Chondrocyte (in vitro differentiated cells): ENCODE results near the gene MCC. TPM values are rescaled to one million over a fixed set of nuclear protein-coding genes. Genes with fewer than 3 reads are reported as not detected.

Source experiments
- DNase-seq: peaks from one replicate; pipeline ENCODE4 v3.0.0; 2021; ENCODE audit warnings: mixed read lengths, low spot score
- H3K27ac Mint-ChIP-seq: one replicate; pipeline ENCODE4 v1.8.0; 2021; ENCODE audit warnings: mild to moderate bottlenecking, moderate library complexity, mixed read lengths; ENCODE audit not compliant: unreplicated experiment
- H3K27me3 Mint-ChIP-seq: 2 replicates; pipeline ENCODE4 v1.8.0; 2021; ENCODE audit warnings: low read depth, mixed read lengths
- H3K36me3 Mint-ChIP-seq: 2 replicates; pipeline ENCODE4 v1.8.0; 2021; ENCODE audit warnings: low read depth, mixed read lengths
- H3K4me1 Mint-ChIP-seq: 2 replicates; pipeline ENCODE4 v1.8.0; 2021; ENCODE audit warnings: low read depth, mild to moderate bottlenecking, mixed read lengths
- H3K4me3 Mint-ChIP-seq: one replicate; pipeline ENCODE4 v1.8.0; 2021; ENCODE audit warnings: mild to moderate bottlenecking, moderate library complexity, mixed read lengths; ENCODE audit not compliant: unreplicated experiment
- H3K9me3 Mint-ChIP-seq: 2 replicates; pipeline ENCODE4 v1.8.0; 2021; ENCODE audit warnings: low read depth, mixed read lengths
- CTCF ChIP-seq: fragments of 200-600 bp; sonication (generic); IDR thresholded peaks from 2 replicates; pipeline ENCODE4 v1.5.0; 2021; ENCODE audit warnings: antibody characterized with exemption, mild to moderate bottlenecking, moderate library complexity
- total RNA-seq: library from RNA; stranded (reverse); gene quantifications from 3 replicates; pipeline ENCODE4 v1.2.1, GENCODE V29; 2021

Gene MCC
- total RNA-seq, 1 donor from 2014 or later, result 15.0 TPM

DNA sequence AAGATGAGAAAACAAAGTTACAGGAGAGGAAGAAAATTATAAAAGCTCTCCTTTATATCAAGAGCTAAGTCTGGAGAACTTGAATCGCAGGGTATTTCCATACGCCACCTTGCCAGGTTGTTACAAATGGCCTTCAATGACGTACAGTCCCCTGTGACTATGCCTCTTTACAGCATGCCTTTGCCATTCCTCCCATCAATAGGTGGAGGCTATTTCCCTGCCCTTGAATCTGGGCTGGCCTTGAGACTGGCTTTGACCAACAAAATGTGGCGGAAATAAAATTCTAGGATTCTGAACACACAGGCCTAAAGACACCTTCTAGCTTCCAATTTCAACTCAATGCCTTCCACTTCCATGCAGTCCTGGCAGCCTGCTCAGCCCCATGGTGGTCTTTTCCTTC lies 99.1 kb downstream of the MCC start:
- Mint-ChIP-seq H3K27ac (no peak overlapping the region), H3K36me3 (no peaks in the 10 kb centered on the region), H3K9me3 (no peaks in the 10 kb centered on the region), H3K4me3 (no peak overlapping the region), H3K4me1 (peaks cover 6% of the 10 kb centered on the region), H3K27me3 (no peaks in the 10 kb centered on the region)
- TF ChIP-seq CTCF, result no peak
- no peak for DNase-seq

GRCh38 chr5:113387844-113388243 lies 100.4 kb downstream of the MCC start:
- H3K36me3 Mint-ChIP-seq, result peaks cover 2% of the 10 kb centered on the region
- no peak for DNase-seq
- TF ChIP-seq CTCF, result no peak
- H3K27ac Mint-ChIP-seq, result no peak overlapping the region
- H3K4me1 Mint-ChIP-seq, result peaks cover 12% of the 10 kb centered on the region
- H3K27me3 Mint-ChIP-seq, result no peaks in the 10 kb centered on the region
- no peaks in the 10 kb centered on the region for H3K9me3 Mint-ChIP-seq
- H3K4me3 Mint-ChIP-seq, result no peak overlapping the region

- Mint-ChIP-seq H3K27me3 (no peaks in the 10 kb centered on the region), H3K36me3 (peaks cover 2% of the 10 kb centered on the region), H3K4me1 (peaks cover 33% of the 10 kb centered on the region), H3K4me3 (no peak overlapping the region), H3K9me3 (no peaks in the 10 kb centered on the region), H3K27ac (no peak overlapping the region)
- TF ChIP-seq CTCF, result no peak
- DNase-seq, result no peak
Observed at GRCh38 chr5:113384782-113385285, 103.4 kb downstream of the MCC start.

DNA sequence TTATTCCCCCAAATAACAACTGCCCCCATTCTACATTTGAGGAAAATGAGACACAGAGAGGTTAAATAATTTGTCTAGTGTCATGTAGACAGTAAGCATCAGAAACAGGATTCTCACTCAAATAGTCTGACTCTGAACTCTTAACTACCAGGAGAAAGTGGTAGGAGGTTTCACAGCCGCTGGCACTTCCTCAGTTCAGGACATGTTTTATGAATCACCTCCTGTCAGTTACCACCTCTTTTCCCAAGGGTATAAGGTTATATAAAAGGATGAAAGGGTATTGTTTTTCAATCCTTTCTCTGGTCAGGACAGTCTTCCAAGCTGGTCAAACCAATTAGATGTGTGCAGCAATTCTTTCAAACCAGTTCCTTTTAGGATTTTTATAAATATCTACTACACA lies 105.5 kb downstream of the MCC start:
- Mint-ChIP-seq H3K36me3 (peaks cover 2% of the 10 kb centered on the region), H3K27me3 (no peaks in the 10 kb centered on the region), H3K9me3 (no peaks in the 10 kb centered on the region), H3K4me3 (no peak overlapping the region), H3K27ac (no peak overlapping the region), H3K4me1 (peaks cover 31% of the 10 kb centered on the region)
- no peak for DNase-seq
- no peak for TF ChIP-seq CTCF

- peaks cover 2% of the 10 kb centered on the region for H3K36me3 Mint-ChIP-seq
Observed at GRCh38 chr5:113381791-113382190, 106.5 kb downstream of the MCC start.

More at GRCh38 chr5:113381791-113382190, 106.5 kb downstream of the MCC start:
- Mint-ChIP-seq H3K27ac (no peak overlapping the region), H3K4me1 (peaks cover 31% of the 10 kb centered on the region), H3K27me3 (no peaks in the 10 kb centered on the region), H3K9me3 (no peaks in the 10 kb centered on the region), H3K4me3 (no peak overlapping the region)
- TF ChIP-seq CTCF, result no peak
- DNase-seq, result no peak
